HUDEP-2 (cell line): ENCODE data around the gene CAMK1D.

Experiments used
- DNase-seq, 76 experiments: peaks; one replicate each; lab custom pipeline; 2025; ENCODE audit not compliant: unreplicated experiment in 76 of 76; lab: John Stamatoyannopoulos, UW

CAMK1D gene

GRCh38 chr10:12367272-12367671 is 17.9 kb downstream of the CAMK1D start:
- no peak for DNase-seq

GRCh38 chr10:12369982-12370381 is 20.6 kb downstream of the CAMK1D start:
- DNase-seq: no peak

DNA sequence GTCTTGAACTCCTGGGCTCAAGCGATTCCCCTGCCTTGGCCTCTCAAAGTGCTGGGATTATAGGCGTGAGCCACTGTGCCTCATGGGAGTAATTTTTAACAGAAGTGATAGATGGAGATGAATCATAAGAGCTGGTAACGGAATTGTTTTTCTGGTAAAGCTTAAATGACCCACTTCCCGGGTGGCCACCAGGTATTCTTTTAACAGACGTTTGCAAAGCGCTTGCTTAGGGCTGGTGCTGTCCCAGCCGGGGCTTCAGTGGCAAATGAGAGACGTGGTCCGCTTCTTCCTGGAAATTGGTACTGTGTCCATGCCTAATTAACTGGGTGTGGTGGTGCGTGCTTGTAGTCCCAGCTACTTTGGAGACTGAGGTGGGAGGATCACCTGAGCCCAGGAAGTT is 23.5 kb downstream of the CAMK1D start:
- DNase-seq: no peak

DNA sequence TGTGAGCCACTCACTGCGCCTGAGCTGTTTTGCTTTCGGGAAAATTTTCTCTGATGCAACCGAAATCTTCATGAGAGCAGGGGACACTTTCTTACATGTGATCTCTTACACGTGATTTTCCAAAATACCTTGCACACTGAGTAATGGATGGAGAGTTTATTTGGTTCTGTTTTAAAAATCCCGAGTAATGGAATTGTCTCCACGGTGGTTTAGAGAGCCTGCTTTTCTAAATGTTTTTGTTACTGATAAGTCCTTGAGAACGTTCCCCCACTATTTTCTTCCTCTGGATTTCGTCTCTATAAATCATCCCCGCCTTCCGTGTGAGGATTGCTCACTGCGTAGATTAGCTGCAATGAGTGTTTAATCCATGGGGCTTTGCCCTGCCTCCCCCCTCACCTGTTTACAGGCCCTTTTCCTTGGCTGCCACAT is 25.7 kb downstream of the CAMK1D start:
- DNase-seq: no peak

- DNase-seq: no peak
Measured at GRCh38 chr10:12376211-12376610, 26.9 kb downstream of the CAMK1D start.

DNA sequence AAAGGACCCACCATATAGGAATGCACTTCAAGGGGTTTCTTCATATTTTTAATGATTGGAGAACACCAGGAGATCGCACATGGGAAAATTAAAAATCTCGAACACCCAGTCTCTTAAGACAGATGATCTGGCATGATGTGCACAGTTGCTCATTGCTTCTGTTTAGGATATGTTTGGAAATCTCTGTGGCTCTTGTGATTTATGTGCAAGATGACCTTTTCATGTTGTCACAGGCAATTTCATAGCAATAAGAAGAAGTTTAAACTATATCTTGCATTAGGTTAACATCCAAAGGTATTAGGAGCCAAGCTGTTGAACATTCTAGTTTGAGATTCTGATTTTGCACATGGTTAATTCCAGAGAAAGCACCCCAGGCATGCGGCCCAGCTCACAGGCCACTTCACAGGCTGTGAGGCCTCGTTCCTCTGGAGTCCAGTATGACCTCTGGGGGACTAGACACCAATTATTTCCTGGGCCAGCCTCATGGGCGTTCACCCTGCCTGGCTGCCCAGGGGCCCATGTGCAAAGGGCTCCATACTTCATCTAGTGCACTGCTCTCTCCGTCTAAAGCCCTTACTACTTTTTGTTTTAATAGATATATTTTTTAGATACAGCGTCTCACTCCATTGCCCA is 28.4 kb downstream of the CAMK1D start:
- no peak for DNase-seq

GRCh38 chr10:12380999-12381398 is 31.7 kb downstream of the CAMK1D start:
- DNase-seq: no peak

GRCh38 chr10:12381536-12382156 is 32.3 kb downstream of the CAMK1D start:
- no peak for DNase-seq

- DNase-seq: no peak
Measured at GRCh38 chr10:12382157-12382548, 32.8 kb downstream of the CAMK1D start.

- no peak for DNase-seq
Measured at GRCh38 chr10:12382956-12383531, 33.7 kb downstream of the CAMK1D start.

GRCh38 chr10:12384906-12385305 is 35.6 kb downstream of the CAMK1D start:
- DNase-seq: no peak

DNA sequence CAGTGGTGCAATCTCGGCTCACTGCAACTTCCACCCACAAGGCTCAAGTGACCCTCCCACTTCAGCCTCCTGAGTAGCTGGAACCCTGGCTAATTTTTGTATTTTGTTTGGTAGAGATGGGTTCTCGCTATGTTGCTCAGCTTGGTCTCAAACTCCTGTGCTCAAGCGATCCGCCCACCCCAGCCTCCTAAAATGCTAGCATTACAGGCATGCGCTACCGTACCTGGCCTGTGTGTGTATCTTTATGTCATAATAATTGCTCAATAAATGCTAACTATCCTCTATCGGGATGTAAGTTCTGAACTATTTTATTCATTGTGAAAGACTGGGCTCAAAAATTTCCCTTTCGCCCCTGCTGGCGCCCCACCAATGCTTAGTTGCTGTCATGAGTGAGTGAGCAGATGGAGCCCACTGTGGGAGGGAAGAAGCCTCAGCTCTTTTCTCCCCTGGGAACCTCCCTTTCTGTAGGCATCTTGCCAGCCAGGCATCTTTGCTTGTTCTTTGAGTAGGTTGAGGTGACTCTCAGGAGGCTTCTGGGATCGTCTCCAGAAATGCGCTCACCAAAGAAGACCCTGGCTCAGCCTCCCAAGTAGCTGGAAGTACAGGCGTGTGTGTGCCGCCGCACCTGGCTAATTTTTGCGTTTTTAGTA is 38.3 kb downstream of the CAMK1D start:
- DNase-seq: no peak

DNA sequence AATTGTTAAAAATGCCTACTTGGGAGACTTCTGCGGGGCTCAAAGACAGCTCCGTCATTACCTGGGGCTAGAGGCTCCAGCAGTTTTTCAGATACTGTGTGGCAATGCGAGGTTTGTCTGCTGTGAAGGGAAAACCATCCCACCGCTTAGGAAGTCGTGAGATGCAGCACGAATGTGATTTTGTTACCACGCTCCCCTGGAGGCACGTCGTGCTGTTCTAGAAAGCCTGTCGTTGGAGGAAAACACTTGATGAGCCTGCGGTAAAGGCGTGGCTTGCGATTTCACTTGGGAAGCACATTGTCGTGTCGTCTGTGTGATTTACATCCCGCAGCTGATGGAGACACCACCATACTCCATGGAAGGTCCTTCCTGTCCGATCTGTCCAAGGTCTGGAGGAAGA is 39.3 kb downstream of the CAMK1D start:
- DNase-seq: no peak

- peak in 7 of 76 experiments; percentile 5 to 22 (median 9) for DNase-seq
Measured at GRCh38 chr10:12389154-12389734, 39.9 kb downstream of the CAMK1D start.

GRCh38 chr10:12390733-12391132 is 41.4 kb downstream of the CAMK1D start:
- DNase-seq: no peak

- no peak for DNase-seq
Measured at GRCh38 chr10:12391206-12391605, 41.9 kb downstream of the CAMK1D start.

- DNase-seq: no peak
Measured at GRCh38 chr10:12393831-12394230, 44.5 kb downstream of the CAMK1D start.

GRCh38 chr10:12394241-12395033 is 45.1 kb downstream of the CAMK1D start:
- DNase-seq: no peak

- DNase-seq: no peak
Measured at GRCh38 chr10:12396093-12396492, 46.7 kb downstream of the CAMK1D start.

DNA sequence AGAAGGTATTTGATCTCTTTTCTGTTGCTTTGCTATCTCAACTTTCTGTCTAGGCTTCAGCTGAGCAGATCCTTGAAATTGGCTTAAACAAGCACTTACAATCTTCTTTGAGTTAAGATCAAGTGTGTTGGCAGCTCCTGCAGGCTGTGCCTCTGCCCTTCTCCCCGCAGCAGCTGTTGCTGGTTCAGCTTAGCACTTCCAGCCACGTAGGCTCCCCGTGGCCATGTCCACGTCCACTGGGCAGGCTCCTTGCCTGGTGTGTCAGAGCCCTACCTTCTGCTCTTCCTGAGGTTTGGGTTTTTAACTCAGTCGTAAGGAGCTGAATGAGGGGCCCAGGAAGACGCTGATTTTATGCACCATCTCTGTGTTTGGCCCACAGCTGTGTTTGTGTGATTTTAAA is 47.2 kb downstream of the CAMK1D start:
- no peak for DNase-seq
